IMR-90 (cell line): ENCODE data around the gene RASGEF1C. TPM values are rescaled to one million over a fixed set of nuclear protein-coding genes. Genes with fewer than 3 reads are reported as not detected.

ENCODE experiments used
- ATAC-seq: fragments of 200-7000 bp; cut with Tn5 transposase; 2 replicates; pipeline ENCODE4 v1.9.1; 2020; ENCODE audit warnings: low read depth, mild to moderate bottlenecking, moderate library complexity
- BruUV-seq: library from RNA; stranded (reverse); fragments of 400-500 nt; replicated peaks from 2 replicates; lab custom pipeline; 2021; lab: Mats Ljungman, UMichigan
- CTCF ChIA-PET: fragments of 300-600 bp; formaldehyde crosslinking; extraction: SDS; loops from one replicate; lab custom pipeline; 2021; ENCODE audit warnings: antibody characterized with exemption; lab: Yijun Ruan, JAX
- POLR2A ChIA-PET: fragments of 300-600 bp; sonication (Branson Sonifier 250); formaldehyde crosslinking; loops from one replicate; lab custom pipeline; 2022; ENCODE audit warnings: antibody characterized with exemption; ENCODE audit not compliant: unreplicated experiment; lab: Charles Lee
- DNase-seq: peaks from one replicate; pipeline ENCODE4 v3.0.0; 2013
- H2AFZ ChIP-seq: replicated peaks from 2 replicates; pipeline ENCODE3; 2013; ENCODE audit warnings: low read length, mild to moderate bottlenecking; ENCODE audit not compliant: poor library complexity
- H2AK5ac ChIP-seq: 2 replicates; pipeline ENCODE4 v1.6.1; 2013; ENCODE audit warnings: low read depth, low read length, inconsistent platforms
- H2AK9ac ChIP-seq: replicated peaks from 2 replicates; pipeline ENCODE3; 2013; ENCODE audit warnings: mild to moderate bottlenecking, low read depth, low read length, moderate library complexity; ENCODE audit not compliant: poor library complexity
- H2BK120ac ChIP-seq: 2 replicates; pipeline ENCODE4 v1.6.1; 2013; ENCODE audit warnings: low read depth, low read length, inconsistent platforms
- H2BK15ac ChIP-seq: 3 replicates; pipeline ENCODE4 v1.6.1; 2013; ENCODE audit warnings: low read depth, low read length, inconsistent platforms
- H2BK20ac ChIP-seq: 2 replicates; pipeline ENCODE4 v1.6.1; 2013; ENCODE audit warnings: low read depth, mild to moderate bottlenecking, inconsistent platforms, low read length, moderate library complexity
- H2BK5ac ChIP-seq: 2 replicates; pipeline ENCODE4 v1.6.1; 2013; ENCODE audit warnings: mild to moderate bottlenecking, low read depth, low read length, inconsistent platforms; ENCODE audit not compliant: poor library complexity, severe bottlenecking
- H3K14ac ChIP-seq: replicated peaks from 2 replicates; pipeline ENCODE4 v1.6.1; 2013; ENCODE audit warnings: low read depth, low read length, inconsistent platforms
- H3K18ac ChIP-seq: 2 replicates; pipeline ENCODE4 v1.6.1; 2013; ENCODE audit warnings: low read depth, low read length, control low read depth
- H3K23ac ChIP-seq: 2 replicates; pipeline ENCODE4 v1.6.1; 2013; ENCODE audit warnings: low read depth, low read length, inconsistent platforms
- H3K27ac ChIP-seq: 2 replicates; pipeline ENCODE4 v1.5.1; 2013; ENCODE audit warnings: mild to moderate bottlenecking, control low read depth, low read length; ENCODE audit not compliant: insufficient read depth
- H3K27me3 ChIP-seq: 2 replicates; pipeline ENCODE4 v1.6.1; 2013; ENCODE audit warnings: low read length; ENCODE audit not compliant: control insufficient read depth, insufficient read depth
- H3K36me3 ChIP-seq: 2 replicates; pipeline ENCODE4 v1.6.1; 2013; ENCODE audit warnings: low read length, mixed read lengths; ENCODE audit not compliant: control insufficient read depth, insufficient read depth
- H3K4ac ChIP-seq: 2 replicates; pipeline ENCODE4 v1.6.1; 2013; ENCODE audit warnings: low read depth, low read length, inconsistent platforms
- H3K4me1 ChIP-seq: 2 replicates; pipeline ENCODE4 v1.6.1; 2013; ENCODE audit warnings: low read length, mixed read lengths; ENCODE audit not compliant: control insufficient read depth, insufficient read depth
- H3K4me2 ChIP-seq: 2 replicates; pipeline ENCODE4 v1.6.1; 2013; ENCODE audit warnings: low read depth, mild to moderate bottlenecking, control low read depth, low read length, moderate library complexity
- H3K4me3 ChIP-seq: 2 replicates; pipeline ENCODE4 v1.5.1; 2013; ENCODE audit warnings: low read depth, mild to moderate bottlenecking, control low read depth, low read length, moderate library complexity; ENCODE audit not compliant: insufficient read depth
- H3K56ac ChIP-seq: 2 replicates; pipeline ENCODE4 v1.6.1; 2013; ENCODE audit warnings: low read length, inconsistent platforms; ENCODE audit not compliant: insufficient read depth; ENCODE audit errors: extremely low read depth
- H3K79me1 ChIP-seq, 2 experiments: 2 replicates each; pipeline ENCODE4 v1.6.1; 2013; ENCODE audit warnings: low read length in 2 of 2, inconsistent platforms in 1 of 2, low read depth in 1 of 2
- H3K9ac ChIP-seq: 2 replicates; pipeline ENCODE4 v1.6.1; 2013; ENCODE audit warnings: low read depth, low read length, control low read depth
- H3K9me1 ChIP-seq: 2 replicates; pipeline ENCODE4 v1.6.1; 2013; ENCODE audit warnings: low read length, inconsistent platforms; ENCODE audit not compliant: insufficient read depth
- H3K9me3 ChIP-seq: 2 replicates; pipeline ENCODE4 v1.6.1; 2013; ENCODE audit warnings: low read length; ENCODE audit not compliant: control insufficient read depth, insufficient read depth
- H4K20me1 ChIP-seq: 2 replicates; pipeline ENCODE4 v1.6.1; 2013; ENCODE audit warnings: low read length, inconsistent platforms; ENCODE audit not compliant: insufficient read depth
- H4K5ac ChIP-seq: 2 replicates; pipeline ENCODE4 v1.6.1; 2013; ENCODE audit warnings: mild to moderate bottlenecking, low read depth, low read length, control low read depth
- H4K8ac ChIP-seq, 2 experiments: 2 replicates each; pipeline ENCODE4 v1.6.1; 2013; ENCODE audit warnings: low read depth in 2 of 2, low read length in 2 of 2, control low read depth in 1 of 2, inconsistent platforms in 1 of 2
- H4K91ac ChIP-seq: 2 replicates; pipeline ENCODE4 v1.6.1; 2013; ENCODE audit warnings: low read depth, low read length, inconsistent platforms; ENCODE audit not compliant: insufficient read depth
- CEBPB ChIP-seq: IDR thresholded peaks from 2 replicates; pipeline ENCODE4 v1.6.1; 2012; ENCODE audit warnings: low read depth, low read length, improper control_type of control experiment
- CHD1 ChIP-seq: IDR thresholded peaks from 2 replicates; pipeline ENCODE4 v1.6.1; 2012; ENCODE audit warnings: low read depth, low read length, improper control_type of control experiment
- CTCF ChIP-seq: conservative IDR thresholded peaks from 2 replicates; pipeline ENCODE4 v1.5.1; 2012; ENCODE audit warnings: mild to moderate bottlenecking, low read depth, low read length, improper control_type of control experiment
- MAFK ChIP-seq: IDR thresholded peaks from 2 replicates; pipeline ENCODE4 v1.6.1; 2012; ENCODE audit warnings: low read depth, low read length, improper control_type of control experiment
- MXI1 ChIP-seq: IDR thresholded peaks from 2 replicates; pipeline ENCODE4 v1.6.1; 2012; ENCODE audit warnings: low read depth, mild to moderate bottlenecking, low read length, moderate library complexity, borderline replicate concordance
- NFE2L2 ChIP-seq: fragments of 150-350 bp; IDR thresholded peaks from 2 replicates; pipeline ENCODE4 v1.6.1; 2016; ENCODE audit warnings: low read depth, mild to moderate bottlenecking, low read length
- POLR2A ChIP-seq: IDR thresholded peaks from 2 replicates; pipeline ENCODE4 v1.6.1; 2012; ENCODE audit warnings: mild to moderate bottlenecking, low read depth, low read length
- SMC3 ChIP-seq: fragments of 150-350 bp; IDR thresholded peaks from 2 replicates; pipeline ENCODE4 v1.6.1; 2016; ENCODE audit warnings: low read depth, mild to moderate bottlenecking, antibody characterized with exemption, low read length, moderate library complexity
- USF2 ChIP-seq: fragments of 150-350 bp; IDR thresholded peaks from 2 replicates; pipeline ENCODE4 v1.6.1; 2017; ENCODE audit warnings: mild to moderate bottlenecking, antibody characterized with exemption, low read length, low read depth
- WGBS, 2 experiments: methylation state at CpG; one replicate each; pipeline versions ENCODE4 v1.1.5 to v1.1.7; 2013; ENCODE audit warnings: missing lambda C conversion rate in 2 of 2; ENCODE audit not compliant: insufficient read length in 1 of 2; ENCODE audit errors: extremely low coverage in 2 of 2; 5-methylcytosine and 5-hydroxymethylcytosine counted together
- dilution Hi-C: fragments of 300-500 bp; cut with HindIII; formaldehyde crosslinking; loops from one replicate; pipeline ENCODE4 v1.14.3; 2018; ENCODE audit warnings: low sequenced_read_pairs; ENCODE audit not compliant: unreplicated experiment
- in situ Hi-C: fragments of 300-500 bp; cut with MboI; formaldehyde crosslinking; loops from 3 replicates; pipeline ENCODE4 v1.14.3; 2019; ENCODE audit warnings: low sequenced_read_pairs, inconsistent platforms, mixed read lengths
- intact Hi-C: fragments of 100-400 bp; cut with micrococcal nuclease; formaldehyde crosslinking; loops from 2 replicates; pipeline ENCODE4 v1.10.0; 2022
- polyA plus RNA-seq, 3 experiments: library from polyadenylated mRNA; depleted of rRNA; stranded (reverse); fragments of >200 nt; gene quantifications; 2 replicates each; pipeline ENCODE4 v1.2.3, GENCODE V29; 2012; ENCODE audit warnings: low replicate concordance in 1 of 3
- total RNA-seq: library from RNA; depleted of rRNA; stranded (reverse); fragments of >200 nt; gene quantifications from 2 replicates; pipeline ENCODE4 v1.2.3, GENCODE V29; 2012

The RASGEF1C gene
- total and polyA plus RNA-seq, 2 of the 4 experiments (the other 2 are of a cell fraction): not detected

GRCh38 chr5:180072556-180072955 is 136.5 kb downstream of the RASGEF1C start:
- H4K5ac ChIP-seq: no peak overlapping the region
- H2AK9ac ChIP-seq: peak overlapping the region; percentile 53
- H3K4me2 ChIP-seq: no peak overlapping the region
- dilution Hi-C loops: no loop called here
- H3K4me1 ChIP-seq: peaks cover 8% of the 10 kb centered on the region
- no peak overlapping the region for H3K23ac ChIP-seq
- no peak overlapping the region for H4K91ac ChIP-seq
- TF ChIP-seq MXI1 (no peak), CHD1 (no peak), CTCF (no peak), POLR2A (no peak), NFE2L2 (no peak), MAFK (no peak), CEBPB (no peak), USF2 (no peak), SMC3 (no peak)
- peaks cover 11% of the 10 kb centered on the region; the same call in 1 of the 2 replicates for H4K20me1 ChIP-seq
- H2BK15ac ChIP-seq: 0 out of 3 replicates have a peak overlapping the region, but pooled peaks have one; percentile 51
- H3K79me1 ChIP-seq: peaks cover 21 to 28% of the 10 kb centered on the region in 2 experiments
- no peak overlapping the region for H3K14ac ChIP-seq
- no peak overlapping the region for H3K9ac ChIP-seq
- H3K56ac ChIP-seq: no peak overlapping the region
- peak overlapping the region; percentile 86 for H2AK5ac ChIP-seq
- DNase-seq (no peak), ATAC-seq (no peak)
- BruUV-seq: no TSS peak
- no peak overlapping the region for H3K18ac ChIP-seq
- peaks cover 3% of the 10 kb centered on the region; the same call in 1 of the 2 replicates for H3K9me3 ChIP-seq
- H2BK120ac ChIP-seq: no peak overlapping the region
- H3K4me3 ChIP-seq: no peak overlapping the region
- H2AFZ ChIP-seq: no peak overlapping the region
- WGBS, 2 experiments: 79 to 100% methylated on average over 1 to 15 of the region's 25 CpGs
- in situ Hi-C loops: no loop called here
- H2BK20ac ChIP-seq: no peak overlapping the region
- H3K27me3 ChIP-seq: no peaks in the 10 kb centered on the region
- no peak overlapping the region for H3K27ac ChIP-seq
- no peaks in the 10 kb centered on the region for H3K36me3 ChIP-seq
- no peak overlapping the region for H2BK5ac ChIP-seq
- intact Hi-C loops: loop anchor here (5.0 kb wide), 1 partner anchor 165 kb away; the partner anchor contains the start of gene TBC1D9B
- CTCF ChIA-PET: no interaction called here
- H3K9me1 ChIP-seq: peaks cover 5% of the 10 kb centered on the region; the same call in 1 of the 2 replicates
- no peak overlapping the region for H3K4ac ChIP-seq
- POLR2A ChIA-PET: no interaction called here
- peak overlapping the region; percentile 59 to 62; a peak in 2 of 4 replicates for H4K8ac ChIP-seq
